GM12874 (cell line): ENCODE data around the gene FSCN2.
A peak's percentile ranks its signal among the peaks of the same experiment; 100 is the strongest.

ENCODE experiments used
- CTCF ChIP-seq: IDR thresholded peaks from 2 replicates; pipeline ENCODE4 v1.5.1; 2011; ENCODE audit warnings: low read depth, mild to moderate bottlenecking, control low read depth, low read length, moderate library complexity; ENCODE audit not compliant: insufficient read depth

Gene FSCN2

DNA sequence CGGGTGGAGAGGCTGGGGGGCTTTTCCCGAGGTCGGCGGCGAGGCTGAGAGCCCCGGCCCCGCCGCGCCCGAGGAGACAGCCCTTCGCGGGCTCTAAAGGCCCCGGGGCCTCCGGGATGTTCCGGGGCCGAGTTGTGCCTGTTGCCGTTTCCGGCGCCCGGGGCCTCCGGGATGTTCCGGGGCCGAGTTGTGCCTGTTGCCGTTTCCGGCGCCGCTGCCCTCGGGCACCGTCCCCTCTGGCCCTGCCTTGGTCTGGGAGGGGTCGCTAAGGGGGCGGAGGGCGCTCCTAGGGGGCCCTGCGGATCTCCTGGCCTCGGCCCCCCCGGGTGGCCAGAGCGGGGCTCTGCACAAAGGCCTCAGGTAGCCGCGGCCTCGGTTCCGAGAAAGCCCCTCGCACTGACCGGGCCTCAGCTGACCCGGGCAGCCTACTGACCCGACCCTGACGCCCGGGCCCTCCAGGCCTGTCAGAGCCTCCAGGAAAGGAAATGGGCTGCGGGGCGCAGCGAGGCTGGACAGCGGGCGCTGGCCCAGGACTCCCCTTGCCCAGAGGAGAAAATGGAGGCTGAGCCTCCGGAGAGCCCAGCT, 39.8 kb upstream of the FSCN2 start:
- 0 out of 2 replicates have a peak, but pooled peaks have one; percentile 1 for TF ChIP-seq CTCF

- no peak for TF ChIP-seq CTCF
These were observed 38.9 kb upstream of the FSCN2 start for GRCh38 chr17:81489012-81489997.

GRCh38 chr17:81489998-81490992, 37.9 kb upstream of the FSCN2 start:
- TF ChIP-seq CTCF = 0 out of 2 replicates have a peak, but pooled peaks have one; percentile 1

- TF ChIP-seq CTCF = no peak
These were observed 37.0 kb upstream of the FSCN2 start for GRCh38 chr17:81491181-81491581.

- TF ChIP-seq CTCF = no peak
These were observed 36.4 kb upstream of the FSCN2 start for GRCh38 chr17:81491761-81492160.

DNA sequence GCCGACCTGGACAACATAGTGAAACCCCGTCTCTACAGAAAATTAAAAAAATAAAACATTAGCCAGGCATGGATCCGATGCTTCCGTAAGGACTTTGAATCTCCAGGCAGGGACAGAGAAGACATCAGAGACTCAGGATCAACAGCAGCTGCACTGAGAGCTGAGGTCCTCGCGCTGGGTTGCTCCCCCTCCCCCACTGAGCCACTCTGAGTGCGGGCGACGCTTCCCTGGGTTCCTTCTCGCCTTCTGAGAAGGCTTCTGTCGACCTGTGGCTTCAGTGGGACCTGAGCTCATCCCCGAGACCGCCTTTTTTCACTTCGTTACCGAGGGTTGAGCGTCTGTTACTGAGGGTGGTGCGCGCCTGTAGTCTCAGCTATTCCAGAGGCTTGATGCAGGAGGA, 36.0 kb upstream of the FSCN2 start:
- no peak for TF ChIP-seq CTCF
